HUDEP-2 (cell line): ENCODE measurements around the gene RFC5.
"Not testable (repeated sequence)": the region's sequence is repeated elsewhere in the genome, so short reads cannot be mapped to it uniquely, and the experiment has no call there.

Source experiments
- DNase-seq, 76 experiments: peaks; one replicate each; lab custom pipeline; 2025; ENCODE audit not compliant: unreplicated experiment in 76 of 76; lab: John Stamatoyannopoulos, UW

Gene RFC5

GRCh38 chr12:118070650-118071049, 54.1 kb downstream of the RFC5 start:
- no peak for DNase-seq

GRCh38 chr12:118073768-118074167, 57.3 kb downstream of the RFC5 start:
- no peak for DNase-seq

- DNase-seq = not testable (repeated sequence)
Observed at GRCh38 chr12:118081521-118081920, 65.0 kb downstream of the RFC5 start.
